IMR-90 (cell line): ENCODE results near the gene ARHGAP8. TPM values are rescaled to one million over a fixed set of nuclear protein-coding genes. Genes with fewer than 3 reads are reported as not detected.

Experiments used
- ATAC-seq: fragments of 200-7000 bp; cut with Tn5 transposase; 2 replicates; pipeline ENCODE4 v1.9.1; 2020; ENCODE audit warnings: low read depth, mild to moderate bottlenecking, moderate library complexity
- BruUV-seq: library from RNA; stranded (reverse); fragments of 400-500 nt; replicated peaks from 2 replicates; lab custom pipeline; 2021; lab: Mats Ljungman, UMichigan
- CTCF ChIA-PET: fragments of 300-600 bp; formaldehyde crosslinking; extraction: SDS; loops from one replicate; lab custom pipeline; 2021; ENCODE audit warnings: antibody characterized with exemption; lab: Yijun Ruan, JAX
- POLR2A ChIA-PET: fragments of 300-600 bp; sonication (Branson Sonifier 250); formaldehyde crosslinking; loops from one replicate; lab custom pipeline; 2022; ENCODE audit warnings: antibody characterized with exemption; ENCODE audit not compliant: unreplicated experiment; lab: Charles Lee
- DNase-seq: peaks from one replicate; pipeline ENCODE4 v3.0.0; 2013
- H2AFZ ChIP-seq: replicated peaks from 2 replicates; pipeline ENCODE3; 2013; ENCODE audit warnings: low read length, mild to moderate bottlenecking; ENCODE audit not compliant: poor library complexity
- H2AK5ac ChIP-seq: 2 replicates; pipeline ENCODE4 v1.6.1; 2013; ENCODE audit warnings: low read depth, low read length, inconsistent platforms
- H2AK9ac ChIP-seq: replicated peaks from 2 replicates; pipeline ENCODE3; 2013; ENCODE audit warnings: mild to moderate bottlenecking, low read depth, low read length, moderate library complexity; ENCODE audit not compliant: poor library complexity
- H2BK120ac ChIP-seq: 2 replicates; pipeline ENCODE4 v1.6.1; 2013; ENCODE audit warnings: low read depth, low read length, inconsistent platforms
- H2BK15ac ChIP-seq: 3 replicates; pipeline ENCODE4 v1.6.1; 2013; ENCODE audit warnings: low read depth, low read length, inconsistent platforms
- H2BK20ac ChIP-seq: 2 replicates; pipeline ENCODE4 v1.6.1; 2013; ENCODE audit warnings: low read depth, mild to moderate bottlenecking, inconsistent platforms, low read length, moderate library complexity
- H2BK5ac ChIP-seq: 2 replicates; pipeline ENCODE4 v1.6.1; 2013; ENCODE audit warnings: mild to moderate bottlenecking, low read depth, low read length, inconsistent platforms; ENCODE audit not compliant: poor library complexity, severe bottlenecking
- H3K14ac ChIP-seq: replicated peaks from 2 replicates; pipeline ENCODE4 v1.6.1; 2013; ENCODE audit warnings: low read depth, low read length, inconsistent platforms
- H3K18ac ChIP-seq: 2 replicates; pipeline ENCODE4 v1.6.1; 2013; ENCODE audit warnings: low read depth, low read length, control low read depth
- H3K23ac ChIP-seq: 2 replicates; pipeline ENCODE4 v1.6.1; 2013; ENCODE audit warnings: low read depth, low read length, inconsistent platforms
- H3K27ac ChIP-seq: 2 replicates; pipeline ENCODE4 v1.5.1; 2013; ENCODE audit warnings: mild to moderate bottlenecking, control low read depth, low read length; ENCODE audit not compliant: insufficient read depth
- H3K27me3 ChIP-seq: 2 replicates; pipeline ENCODE4 v1.6.1; 2013; ENCODE audit warnings: low read length; ENCODE audit not compliant: control insufficient read depth, insufficient read depth
- H3K36me3 ChIP-seq: 2 replicates; pipeline ENCODE4 v1.6.1; 2013; ENCODE audit warnings: low read length, mixed read lengths; ENCODE audit not compliant: control insufficient read depth, insufficient read depth
- H3K4ac ChIP-seq: 2 replicates; pipeline ENCODE4 v1.6.1; 2013; ENCODE audit warnings: low read depth, low read length, inconsistent platforms
- H3K4me1 ChIP-seq: 2 replicates; pipeline ENCODE4 v1.6.1; 2013; ENCODE audit warnings: low read length, mixed read lengths; ENCODE audit not compliant: control insufficient read depth, insufficient read depth
- H3K4me2 ChIP-seq: 2 replicates; pipeline ENCODE4 v1.6.1; 2013; ENCODE audit warnings: low read depth, mild to moderate bottlenecking, control low read depth, low read length, moderate library complexity
- H3K4me3 ChIP-seq: 2 replicates; pipeline ENCODE4 v1.5.1; 2013; ENCODE audit warnings: low read depth, mild to moderate bottlenecking, control low read depth, low read length, moderate library complexity; ENCODE audit not compliant: insufficient read depth
- H3K56ac ChIP-seq: 2 replicates; pipeline ENCODE4 v1.6.1; 2013; ENCODE audit warnings: low read length, inconsistent platforms; ENCODE audit not compliant: insufficient read depth; ENCODE audit errors: extremely low read depth
- H3K79me1 ChIP-seq, 2 experiments: 2 replicates each; pipeline ENCODE4 v1.6.1; 2013; ENCODE audit warnings: low read length in 2 of 2, inconsistent platforms in 1 of 2, low read depth in 1 of 2
- H3K9ac ChIP-seq: 2 replicates; pipeline ENCODE4 v1.6.1; 2013; ENCODE audit warnings: low read depth, low read length, control low read depth
- H3K9me1 ChIP-seq: 2 replicates; pipeline ENCODE4 v1.6.1; 2013; ENCODE audit warnings: low read length, inconsistent platforms; ENCODE audit not compliant: insufficient read depth
- H3K9me3 ChIP-seq: 2 replicates; pipeline ENCODE4 v1.6.1; 2013; ENCODE audit warnings: low read length; ENCODE audit not compliant: control insufficient read depth, insufficient read depth
- H4K20me1 ChIP-seq: 2 replicates; pipeline ENCODE4 v1.6.1; 2013; ENCODE audit warnings: low read length, inconsistent platforms; ENCODE audit not compliant: insufficient read depth
- H4K5ac ChIP-seq: 2 replicates; pipeline ENCODE4 v1.6.1; 2013; ENCODE audit warnings: mild to moderate bottlenecking, low read depth, low read length, control low read depth
- H4K8ac ChIP-seq, 2 experiments: 2 replicates each; pipeline ENCODE4 v1.6.1; 2013; ENCODE audit warnings: low read depth in 2 of 2, low read length in 2 of 2, control low read depth in 1 of 2, inconsistent platforms in 1 of 2
- H4K91ac ChIP-seq: 2 replicates; pipeline ENCODE4 v1.6.1; 2013; ENCODE audit warnings: low read depth, low read length, inconsistent platforms; ENCODE audit not compliant: insufficient read depth
- CHD1 ChIP-seq: IDR thresholded peaks from 2 replicates; pipeline ENCODE4 v1.6.1; 2012; ENCODE audit warnings: low read depth, low read length, improper control_type of control experiment
- MAFK ChIP-seq: IDR thresholded peaks from 2 replicates; pipeline ENCODE4 v1.6.1; 2012; ENCODE audit warnings: low read depth, low read length, improper control_type of control experiment
- MAZ ChIP-seq: IDR thresholded peaks from 2 replicates; pipeline ENCODE4 v1.6.1; 2012; ENCODE audit warnings: low read depth, mild to moderate bottlenecking, low read length, improper control_type of control experiment, moderate library complexity, borderline replicate concordance
- NFE2L2 ChIP-seq: fragments of 150-350 bp; IDR thresholded peaks from 2 replicates; pipeline ENCODE4 v1.6.1; 2016; ENCODE audit warnings: low read depth, mild to moderate bottlenecking, low read length
- SMC3 ChIP-seq: fragments of 150-350 bp; IDR thresholded peaks from 2 replicates; pipeline ENCODE4 v1.6.1; 2016; ENCODE audit warnings: low read depth, mild to moderate bottlenecking, antibody characterized with exemption, low read length, moderate library complexity
- WGBS, 2 experiments: methylation state at CpG; one replicate each; pipeline versions ENCODE4 v1.1.5 to v1.1.7; 2013; ENCODE audit warnings: missing lambda C conversion rate in 2 of 2; ENCODE audit not compliant: insufficient read length in 1 of 2; ENCODE audit errors: extremely low coverage in 2 of 2; 5-methylcytosine and 5-hydroxymethylcytosine counted together
- dilution Hi-C: fragments of 300-500 bp; cut with HindIII; formaldehyde crosslinking; loops from one replicate; pipeline ENCODE4 v1.14.3; 2018; ENCODE audit warnings: low sequenced_read_pairs; ENCODE audit not compliant: unreplicated experiment
- in situ Hi-C: fragments of 300-500 bp; cut with MboI; formaldehyde crosslinking; loops from 3 replicates; pipeline ENCODE4 v1.14.3; 2019; ENCODE audit warnings: low sequenced_read_pairs, inconsistent platforms, mixed read lengths
- intact Hi-C: fragments of 100-400 bp; cut with micrococcal nuclease; formaldehyde crosslinking; loops from 2 replicates; pipeline ENCODE4 v1.10.0; 2022
- polyA plus RNA-seq, 3 experiments: library from polyadenylated mRNA; depleted of rRNA; stranded (reverse); fragments of >200 nt; gene quantifications; 2 replicates each; pipeline ENCODE4 v1.2.3, GENCODE V29; 2012; ENCODE audit warnings: low replicate concordance in 1 of 3
- total RNA-seq: library from RNA; depleted of rRNA; stranded (reverse); fragments of >200 nt; gene quantifications from 2 replicates; pipeline ENCODE4 v1.2.3, GENCODE V29; 2012

Gene ARHGAP8
- total and polyA plus RNA-seq, 2 of the 4 experiments (the other 2 are of a cell fraction), result 0.18 to 0.21 TPM

GRCh38 chr22:44818727-44819126 lies 66.4 kb downstream of the ARHGAP8 start:
- Histone ChIP-seq H3K9me3 (no peaks in the 10 kb centered on the region), H3K56ac (no peak overlapping the region), H3K4me3 (no peak overlapping the region), H4K20me1 (no peaks in the 10 kb centered on the region), H3K36me3 (no peaks in the 10 kb centered on the region), H2AFZ (no peak overlapping the region), H4K91ac (no peak overlapping the region), H2BK15ac (no peak overlapping the region), H3K79me1 (no peaks in the 10 kb centered on the region), H2BK20ac (no peak overlapping the region), H2AK9ac (no peak overlapping the region), H4K5ac (no peak overlapping the region), H3K27ac (no peak overlapping the region), H3K14ac (no peak overlapping the region), H4K8ac (no peak overlapping the region), H3K27me3 (peaks cover 28% of the 10 kb centered on the region), H3K9me1 (no peaks in the 10 kb centered on the region), H3K9ac (no peak overlapping the region), H2BK5ac (no peak overlapping the region), H3K18ac (no peak overlapping the region), H2AK5ac (no peak overlapping the region), H3K4me1 (no peaks in the 10 kb centered on the region), H3K23ac (no peak overlapping the region), H2BK120ac (no peak overlapping the region), H3K4me2 (no peak overlapping the region), H3K4ac (no peak overlapping the region)
- intact Hi-C loops, result no loop called here
- TF ChIP-seq MAFK (no peak), MAZ (no peak), CHD1 (no peak), NFE2L2 (no peak), SMC3 (no peak)
- whole genome bisulfite sequencing, 2 experiments, result no CpG with 5 or more reads among the region's 5 CpGs
- in situ Hi-C loops, result no loop called here
- ATAC-seq, result no peak
- BruUV-seq, result no TSS peak
- POLR2A ChIA-PET, result no interaction called here
- CTCF ChIA-PET, result no interaction called here
- no peak for DNase-seq
- dilution Hi-C loops, result no loop called here
